RCC 7860 (cell line): ENCODE results near the gene SLC4A1.

Source experiments
- DNase-seq: peaks from one replicate; pipeline ENCODE4 v3.0.0-alpha.2; 2015; ENCODE audit warnings: low spot score
- FAIRE-seq: peaks from 2 replicates; lab custom pipeline; 2012; peaks lifted over from hg19 to GRCh38; lab: Jason Lieb, UNC

The SLC4A1 gene

GRCh38 chr17:44284024-44284400 is 16.1 kb upstream of the SLC4A1 start:
- no peak for FAIRE-seq
- DNase-seq, result no peak

- FAIRE-seq (no peak), DNase-seq (no peak)
Measured at GRCh38 chr17:44283344-44284023, 15.5 kb upstream of the SLC4A1 start.

- FAIRE-seq, result no peak
Measured at GRCh38 chr17:44282264-44282663, 14.3 kb upstream of the SLC4A1 start.

GRCh38 chr17:44281570-44281969 is 13.6 kb upstream of the SLC4A1 start:
- FAIRE-seq (no peak), DNase-seq (no peak)

More at GRCh38 chr17:44282264-44282663, 14.3 kb upstream of the SLC4A1 start:
- no peak for DNase-seq

- no peak for DNase-seq
- no peak for FAIRE-seq
Measured at GRCh38 chr17:44280392-44280937, 12.5 kb upstream of the SLC4A1 start.

GRCh38 chr17:44279666-44280391 is 11.9 kb upstream of the SLC4A1 start:
- peak; percentile 89 for DNase-seq
- peak; percentile 83 for FAIRE-seq

- FAIRE-seq (no peak), DNase-seq (no peak)
Measured at GRCh38 chr17:44279346-44279665, 11.4 kb upstream of the SLC4A1 start.

- DNase-seq (peak; percentile 13), FAIRE-seq (no peak)
Measured at GRCh38 chr17:44277976-44278375, 10.0 kb upstream of the SLC4A1 start.

- FAIRE-seq, result no peak
- DNase-seq, result no peak
Measured at GRCh38 chr17:44273607-44274006, 5.7 kb upstream of the SLC4A1 start.

GRCh38 chr17:44272954-44273353 is 5.0 kb upstream of the SLC4A1 start:
- no peak for DNase-seq
- no peak for FAIRE-seq

GRCh38 chr17:44272321-44272951 is 4.5 kb upstream of the SLC4A1 start:
- DNase-seq (no peak), FAIRE-seq (no peak)

- no peak for DNase-seq
- FAIRE-seq, result no peak
Measured at GRCh38 chr17:44269535-44270240, 1.8 kb upstream of the SLC4A1 start.

- DNase-seq, result no peak
- no peak for FAIRE-seq
Measured at GRCh38 chr17:44268709-44269534, 987 bp upstream of the SLC4A1 start.

- DNase-seq, result no peak
- no peak for FAIRE-seq
Measured at GRCh38 chr17:44267165-44267455, 825 bp downstream of the SLC4A1 start.

- FAIRE-seq, result no peak
- DNase-seq, result no peak
Measured at GRCh38 chr17:44266402-44267164, 1.4 kb downstream of the SLC4A1 start.

GRCh38 chr17:44263345-44263902 is 4.5 kb downstream of the SLC4A1 start:
- no peak for FAIRE-seq
- DNase-seq, result no peak

- FAIRE-seq, result no peak
Measured at GRCh38 chr17:44262654-44263225, 5.2 kb downstream of the SLC4A1 start.

GRCh38 chr17:44260296-44260695 is 7.6 kb downstream of the SLC4A1 start:
- FAIRE-seq (no peak), DNase-seq (no peak)

More at GRCh38 chr17:44262654-44263225, 5.2 kb downstream of the SLC4A1 start:
- DNase-seq, result no peak

- DNase-seq, result no peak
- FAIRE-seq, result no peak
Measured at GRCh38 chr17:44258811-44259351, 9.1 kb downstream of the SLC4A1 start.
